GM21360 (cell line): ENCODE results near the gene ZNF594.
"Not testable (repeated sequence)": the region's sequence is repeated elsewhere in the genome, so short reads cannot be mapped to it uniquely, and the experiment has no call there.

ENCODE experiments used
- ATAC-seq: cut with Tn5 transposase; IDR thresholded peaks from one replicate; pipeline ENCODE4 v1.9.1; 2021; ENCODE audit warnings: mild to moderate bottlenecking, moderate library complexity; ENCODE audit not compliant: unreplicated experiment

The ZNF594 gene

DNA sequence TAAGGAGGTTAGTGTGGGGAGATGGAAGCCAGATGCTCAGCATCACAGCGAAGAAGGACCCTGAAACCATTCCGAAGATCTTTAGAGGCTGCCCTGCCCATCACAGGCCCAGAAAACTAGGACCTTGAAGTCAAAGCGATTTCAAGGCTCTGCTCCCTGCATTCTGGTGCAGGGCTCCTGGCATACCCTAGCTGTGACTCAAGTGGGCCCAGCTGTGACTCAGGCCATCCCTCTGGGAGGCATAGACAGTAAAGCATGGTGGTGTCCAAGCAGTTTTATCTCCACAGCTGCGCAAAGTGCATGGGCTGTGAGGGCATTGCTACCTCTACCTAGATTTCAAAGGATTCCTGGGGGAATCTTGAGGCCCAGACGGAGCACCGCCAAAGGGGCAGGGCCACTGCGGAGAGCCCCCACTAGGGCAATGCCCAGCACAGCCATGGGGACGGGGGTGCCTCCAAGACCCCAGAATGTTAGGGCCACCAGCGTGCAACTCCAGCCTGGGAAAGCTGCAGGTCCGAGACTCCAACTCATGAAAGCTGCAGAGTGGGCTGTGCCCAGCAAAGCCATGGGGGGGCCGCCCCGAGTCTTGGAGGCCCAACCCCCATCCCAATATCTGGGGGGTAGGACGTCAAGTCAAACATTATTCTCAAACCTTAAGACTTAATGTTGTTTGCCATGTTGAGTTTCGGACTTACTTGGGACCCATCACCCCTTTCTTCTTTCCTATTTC is 11.7 kb upstream of the ZNF594 start:
- no peak for ATAC-seq

- ATAC-seq = no peak
Measured at GRCh38 chr17:5201011-5201410, 9.3 kb upstream of the ZNF594 start.

- ATAC-seq = no peak
Measured at GRCh38 chr17:5200360-5200759, 8.7 kb upstream of the ZNF594 start.

DNA sequence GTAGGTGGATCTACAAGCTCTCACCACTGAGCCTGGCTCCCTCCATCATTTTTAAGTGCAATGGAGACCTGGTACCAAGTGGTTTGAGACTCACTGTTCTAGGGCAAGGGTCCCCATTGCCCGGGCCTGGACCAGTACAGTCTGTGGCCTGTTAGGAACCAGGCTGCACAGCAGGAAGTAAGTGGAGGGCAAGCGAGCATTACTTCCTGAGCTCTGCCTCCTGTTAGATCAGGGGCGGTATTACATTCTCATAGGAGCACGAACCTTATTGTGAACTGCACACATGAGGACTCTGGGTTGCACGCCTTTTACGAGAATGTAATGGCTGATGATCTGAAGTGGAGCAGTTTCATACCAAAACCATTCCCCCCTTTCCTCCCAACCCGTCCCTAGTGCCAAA is 6.8 kb upstream of the ZNF594 start:
- no peak for ATAC-seq

- ATAC-seq = no peak
Measured at GRCh38 chr17:5194346-5194745, 2.7 kb upstream of the ZNF594 start.

- no peak for ATAC-seq
Measured at GRCh38 chr17:5184288-5184687, 7.4 kb downstream of the ZNF594 start.

DNA sequence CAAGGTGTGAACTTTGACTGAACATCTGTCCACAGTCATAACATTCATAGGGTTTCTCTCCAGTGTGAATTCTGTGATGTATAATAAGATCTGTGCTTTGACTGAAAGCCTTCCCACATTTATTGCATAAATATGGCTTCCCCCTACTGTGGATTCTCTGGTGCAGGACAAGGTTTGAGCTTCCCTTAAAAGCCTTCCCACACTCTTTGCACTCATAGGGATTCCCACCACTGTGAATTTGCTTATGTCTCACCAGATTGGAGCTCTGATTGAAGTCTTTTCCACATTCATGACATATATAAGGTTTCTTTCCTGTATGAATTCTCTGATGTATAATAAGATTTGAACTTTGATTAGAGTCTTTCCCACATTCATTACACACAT is 8.3 kb downstream of the ZNF594 start:
- ATAC-seq = no peak

GRCh38 chr17:5182597-5183409 is 8.9 kb downstream of the ZNF594 start:
- ATAC-seq = no peak

DNA sequence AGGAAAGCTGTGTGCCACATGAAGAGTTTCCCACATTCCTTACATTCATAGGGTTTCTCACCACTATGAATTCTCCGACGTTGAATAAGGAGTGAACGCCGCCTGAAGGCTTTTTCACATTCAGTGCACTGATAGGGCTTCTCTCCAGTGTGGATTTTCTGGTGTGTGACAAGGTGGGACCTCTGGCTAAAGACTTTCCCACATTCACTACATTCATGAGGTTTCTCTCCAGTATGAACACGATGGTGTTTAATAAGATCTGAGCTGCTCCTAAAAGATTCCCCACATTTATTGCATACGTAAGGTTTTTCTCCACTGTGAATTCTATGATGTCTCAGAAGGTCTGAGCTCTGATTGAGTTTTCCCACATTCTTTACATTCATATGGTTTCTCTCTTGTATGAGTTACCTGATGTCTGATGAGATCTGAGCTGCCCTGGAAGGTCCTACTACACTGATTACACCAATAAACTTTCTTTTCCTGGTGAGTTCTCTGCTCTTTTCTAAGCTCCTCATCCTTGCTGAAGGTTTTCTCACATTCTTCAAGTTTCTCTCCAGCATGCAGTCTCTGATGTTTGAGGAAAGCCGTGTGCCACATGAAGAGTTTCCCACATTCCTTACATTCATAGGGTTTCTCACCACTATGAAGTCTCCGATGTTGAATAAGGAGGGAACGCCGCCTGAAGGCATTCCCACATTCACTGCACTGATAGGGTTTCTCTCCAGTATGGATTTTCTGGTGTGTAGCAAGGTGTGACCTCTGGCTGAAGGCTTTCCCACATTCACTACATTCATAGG is 10.0 kb downstream of the ZNF594 start:
- ATAC-seq = no peak

- ATAC-seq = no peak
Measured at GRCh38 chr17:5179003-5179402, 12.7 kb downstream of the ZNF594 start.

- not testable (repeated sequence) for ATAC-seq
Measured at GRCh38 chr17:5175027-5175426, 16.6 kb downstream of the ZNF594 start.

- ATAC-seq = not testable (repeated sequence)
Measured at GRCh38 chr17:5165791-5166564, 25.7 kb downstream of the ZNF594 start.

DNA sequence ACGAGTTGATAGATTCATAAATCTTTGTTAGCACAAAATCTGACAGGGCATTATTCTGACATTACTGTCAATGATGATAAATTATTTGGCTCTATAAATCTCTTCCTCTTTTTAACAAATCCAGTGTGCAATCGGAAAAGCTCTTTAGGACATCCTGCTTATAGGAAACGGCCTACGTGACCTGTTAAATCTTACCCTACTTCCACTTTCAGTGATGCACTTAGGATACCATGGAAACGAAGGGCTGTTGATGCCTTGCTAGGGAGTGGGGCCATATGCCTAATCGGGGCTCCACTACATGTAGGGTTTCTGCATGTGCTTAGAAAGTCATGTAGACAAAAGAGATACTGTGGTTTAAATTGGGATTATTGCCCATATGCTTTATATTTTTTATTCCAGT is 27.2 kb downstream of the ZNF594 start:
- no peak for ATAC-seq

DNA sequence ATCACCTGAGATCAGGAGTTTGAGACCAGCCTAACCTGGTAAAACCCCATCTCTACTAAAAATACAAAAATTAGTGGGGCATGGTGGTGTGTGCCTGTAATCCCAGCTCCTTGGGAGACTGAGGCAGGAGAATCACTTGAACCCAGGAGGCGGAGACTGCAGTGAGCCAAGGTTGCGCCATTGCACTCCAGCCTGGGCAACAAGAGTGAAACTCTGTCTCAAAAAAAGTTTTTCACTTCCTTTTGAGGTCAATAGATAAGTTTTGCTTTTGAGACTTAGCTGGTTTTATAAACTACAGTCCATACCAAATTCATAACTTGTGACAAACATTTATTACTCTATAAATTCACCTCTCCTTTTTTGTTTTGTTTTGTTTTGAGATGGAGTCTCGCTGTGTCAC is 29.9 kb downstream of the ZNF594 start:
- not testable (repeated sequence) for ATAC-seq

GRCh38 chr17:5160702-5161101 is 31.0 kb downstream of the ZNF594 start:
- ATAC-seq = not testable (repeated sequence)

- ATAC-seq = not testable (repeated sequence)
Measured at GRCh38 chr17:5146122-5146521, 45.5 kb downstream of the ZNF594 start.

- ATAC-seq = not testable (repeated sequence)
Measured at GRCh38 chr17:5142877-5143276, 48.8 kb downstream of the ZNF594 start.

- ATAC-seq = no peak
Measured at GRCh38 chr17:5139458-5139732, 52.3 kb downstream of the ZNF594 start.

GRCh38 chr17:5138616-5139457 is 52.8 kb downstream of the ZNF594 start:
- ATAC-seq = no peak

- not testable (repeated sequence) for ATAC-seq
Measured at GRCh38 chr17:5138198-5138544, 53.5 kb downstream of the ZNF594 start.
